ENCODE results near the gene HSPA1B. TPM values are rescaled to one million over a fixed set of nuclear protein-coding genes. Genes with fewer than 3 reads are reported as not detected.
"Not testable (repeated sequence)": the region's sequence is repeated elsewhere in the genome, so short reads cannot be mapped to it uniquely, and the experiment has no call there.

Gene HSPA1B
- polyA plus RNA-seq, 4 donors: 106 to 189 (median 147) TPM

GRCh38 chr6:31823592-31824196, 3.8 kb upstream of the HSPA1B start:
- DNase-seq (ENCODE audit: low read depth in 4 of 4, low spot score in 3 of 4): not testable (repeated sequence)

GRCh38 chr6:31825553-31825952, 2.0 kb upstream of the HSPA1B start:
- DNase-seq (ENCODE audit: low read depth in 4 of 4, low spot score in 3 of 4): no peak

- DNase-seq (ENCODE audit: low read depth in 4 of 4, low spot score in 3 of 4): peak in 2 of 4 donors; percentile 75 to 78
These were observed 699 bp upstream of the HSPA1B start for GRCh38 chr6:31826793-31827285.

GRCh38 chr6:31829633-31830283, 2.2 kb downstream of the HSPA1B start:
- DNase-seq (ENCODE audit: low read depth in 4 of 4, low spot score in 3 of 4): no peak

- DNase-seq (ENCODE audit: low read depth in 4 of 4, low spot score in 3 of 4): no peak
These were observed 3.4 kb downstream of the HSPA1B start for GRCh38 chr6:31830886-31831335.

- DNase-seq (ENCODE audit: low read depth in 4 of 4, low spot score in 3 of 4): no peak
These were observed 4.0 kb downstream of the HSPA1B start for GRCh38 chr6:31831350-31832215.

GRCh38 chr6:31834367-31835250, 7.1 kb downstream of the HSPA1B start:
- peak; percentile 87 to 91 (median 88) for DNase-seq (ENCODE audit: low read depth in 4 of 4, low spot score in 3 of 4)

GRCh38 chr6:31836047-31836473, 8.5 kb downstream of the HSPA1B start:
- no peak for DNase-seq (ENCODE audit: low read depth in 4 of 4, low spot score in 3 of 4)

GRCh38 chr6:31836474-31837368, 9.2 kb downstream of the HSPA1B start:
- DNase-seq (ENCODE audit: low read depth in 4 of 4, low spot score in 3 of 4): no peak

GRCh38 chr6:31837369-31838113, 10.0 kb downstream of the HSPA1B start:
- DNase-seq (ENCODE audit: low read depth in 4 of 4, low spot score in 3 of 4): no peak

GRCh38 chr6:31838114-31838553, 10.6 kb downstream of the HSPA1B start:
- not testable (repeated sequence) for DNase-seq (ENCODE audit: low read depth in 4 of 4, low spot score in 3 of 4)

- DNase-seq (ENCODE audit: low read depth in 4 of 4, low spot score in 3 of 4): no peak
These were observed 11.4 kb downstream of the HSPA1B start for GRCh38 chr6:31838968-31839367.

GRCh38 chr6:31839779-31840126, 12.2 kb downstream of the HSPA1B start:
- DNase-seq (ENCODE audit: low read depth in 4 of 4, low spot score in 3 of 4): not testable (repeated sequence)

GRCh38 chr6:31842053-31842452, 14.5 kb downstream of the HSPA1B start:
- DNase-seq (ENCODE audit: low read depth in 4 of 4, low spot score in 3 of 4): no peak

GRCh38 chr6:31844507-31844906, 17.0 kb downstream of the HSPA1B start:
- DNase-seq (ENCODE audit: low read depth in 4 of 4, low spot score in 3 of 4): no peak

- DNase-seq (ENCODE audit: low read depth in 4 of 4, low spot score in 3 of 4): no peak
These were observed 19.9 kb downstream of the HSPA1B start for GRCh38 chr6:31847276-31847978.

- no peak for DNase-seq (ENCODE audit: low read depth in 4 of 4, low spot score in 3 of 4)
These were observed 23.4 kb downstream of the HSPA1B start for GRCh38 chr6:31850765-31851484.
